Left ventricle myocardium inferior (tissue), 1 donor: Measurements from ENCODE around the gene PRKCB. TPM values are rescaled to one million over a fixed set of nuclear protein-coding genes. Genes with fewer than 3 reads are reported as not detected.
A peak's percentile ranks its signal among the peaks of the same experiment; 100 is the strongest.

Experiments
- DNase-seq: peaks from one replicate; pipeline ENCODE4 v3.0.0-alpha.2; 2020
- H3K27ac ChIP-seq: fragments of 200-600 bp; replicated peaks from 2 replicates; pipeline ENCODE4 v1.8.0; 2021
- H3K27me3 ChIP-seq: fragments of 200-600 bp; 2 replicates; pipeline ENCODE4 v1.8.0; 2021; ENCODE audit warnings: low read depth
- H3K36me3 ChIP-seq: fragments of 200-600 bp; 2 replicates; pipeline ENCODE4 v1.8.0; 2021
- H3K4me1 ChIP-seq: fragments of 200-600 bp; 2 replicates; pipeline ENCODE4 v1.8.0; 2021
- H3K4me3 ChIP-seq: fragments of 200-600 bp; 2 replicates; pipeline ENCODE4 v1.8.0; 2021; ENCODE audit warnings: mild to moderate bottlenecking, moderate library complexity
- H3K9me3 ChIP-seq: fragments of 200-600 bp; replicated peaks from 2 replicates; pipeline ENCODE4 v1.8.0; 2021
- CTCF ChIP-seq: fragments of 200-600 bp; IDR thresholded peaks from 2 replicates; pipeline ENCODE4 v1.8.0; 2021; ENCODE audit warnings: antibody characterized with exemption, mild to moderate bottlenecking, borderline replicate concordance
- intact Hi-C: fragments of 100-400 bp; cut with micrococcal nuclease; formaldehyde crosslinking; loops from one replicate; pipeline ENCODE4 v1.11.0; 2022
- total RNA-seq: library from RNA; stranded (reverse); fragmentation: NEBNext Ultra II Directional; extraction: Animal tissue kit (Norgen Biotek cat#: 25700); gene quantifications from one replicate; pipeline ENCODE4 v1.2.1, GENCODE V29; 2021
- donor health status: DM: no; HTN: yes; CAD: no; lungs with severe emphysema.

The PRKCB gene
- total RNA-seq, 1 donor from 2014 or later = 1.6 TPM

- H3K36me3 ChIP-seq = no peaks in the 10 kb centered on the region
- peak; percentile 64 for DNase-seq
- peaks cover 88% of the 10 kb centered on the region for H3K27me3 ChIP-seq
- TF ChIP-seq CTCF = peak; percentile 65
- no peaks in the 10 kb centered on the region for H3K4me1 ChIP-seq
- intact Hi-C loops = no loop called here
- H3K27ac ChIP-seq = no peak overlapping the region
- no peak overlapping the region for H3K4me3 ChIP-seq
- H3K9me3 ChIP-seq = no peaks in the 10 kb centered on the region
Measured at GRCh38 chr16:23801378-23801777, 34.4 kb upstream of the PRKCB start.

GRCh38 chr16:23802776-23803175, 33.0 kb upstream of the PRKCB start:
- Histone ChIP-seq H3K36me3 (no peaks in the 10 kb centered on the region), H3K9me3 (no peaks in the 10 kb centered on the region), H3K27ac (no peak overlapping the region), H3K4me1 (no peaks in the 10 kb centered on the region), H3K27me3 (peaks cover 88% of the 10 kb centered on the region), H3K4me3 (no peak overlapping the region)
- TF ChIP-seq CTCF = no peak
- no peak for DNase-seq
- intact Hi-C loops = no loop called here

- no peak overlapping the region for H3K27ac ChIP-seq
- no peak overlapping the region for H3K4me3 ChIP-seq
- peak; percentile 49 for TF ChIP-seq CTCF
- intact Hi-C loops = no loop called here
- DNase-seq = peak; percentile 20
- peaks cover 88% of the 10 kb centered on the region for H3K27me3 ChIP-seq
- no peaks in the 10 kb centered on the region for H3K36me3 ChIP-seq
- H3K9me3 ChIP-seq = no peaks in the 10 kb centered on the region
- no peaks in the 10 kb centered on the region for H3K4me1 ChIP-seq
Measured at GRCh38 chr16:23803591-23804123, 32.1 kb upstream of the PRKCB start.

GRCh38 chr16:23807028-23807427, 28.8 kb upstream of the PRKCB start:
- no peak for DNase-seq
- Histone ChIP-seq H3K27ac (no peak overlapping the region), H3K27me3 (peaks cover 96% of the 10 kb centered on the region), H3K4me1 (no peaks in the 10 kb centered on the region), H3K4me3 (no peak overlapping the region), H3K36me3 (no peaks in the 10 kb centered on the region), H3K9me3 (no peaks in the 10 kb centered on the region)
- TF ChIP-seq CTCF = no peak
- intact Hi-C loops = no loop called here

- DNase-seq = no peak
- peaks cover 57% of the 10 kb centered on the region for H3K27me3 ChIP-seq
- no peak overlapping the region for H3K27ac ChIP-seq
- peaks cover 12% of the 10 kb centered on the region for H3K9me3 ChIP-seq
- H3K36me3 ChIP-seq = no peaks in the 10 kb centered on the region
- no peaks in the 10 kb centered on the region for H3K4me1 ChIP-seq
- TF ChIP-seq CTCF = no peak
- intact Hi-C loops = no loop called here
- H3K4me3 ChIP-seq = no peak overlapping the region
Measured at GRCh38 chr16:23821467-23821866, 14.3 kb upstream of the PRKCB start.
